Measurements from ENCODE around the gene CYTH4. TPM values are rescaled to one million over a fixed set of nuclear protein-coding genes. Genes with fewer than 3 reads are reported as not detected.

CYTH4 gene
- total and polyA plus RNA-seq, 2 of the 13 experiments (the other 11 are each of a cell fraction or from before 2014, with no cell fraction given), result not detected

DNA sequence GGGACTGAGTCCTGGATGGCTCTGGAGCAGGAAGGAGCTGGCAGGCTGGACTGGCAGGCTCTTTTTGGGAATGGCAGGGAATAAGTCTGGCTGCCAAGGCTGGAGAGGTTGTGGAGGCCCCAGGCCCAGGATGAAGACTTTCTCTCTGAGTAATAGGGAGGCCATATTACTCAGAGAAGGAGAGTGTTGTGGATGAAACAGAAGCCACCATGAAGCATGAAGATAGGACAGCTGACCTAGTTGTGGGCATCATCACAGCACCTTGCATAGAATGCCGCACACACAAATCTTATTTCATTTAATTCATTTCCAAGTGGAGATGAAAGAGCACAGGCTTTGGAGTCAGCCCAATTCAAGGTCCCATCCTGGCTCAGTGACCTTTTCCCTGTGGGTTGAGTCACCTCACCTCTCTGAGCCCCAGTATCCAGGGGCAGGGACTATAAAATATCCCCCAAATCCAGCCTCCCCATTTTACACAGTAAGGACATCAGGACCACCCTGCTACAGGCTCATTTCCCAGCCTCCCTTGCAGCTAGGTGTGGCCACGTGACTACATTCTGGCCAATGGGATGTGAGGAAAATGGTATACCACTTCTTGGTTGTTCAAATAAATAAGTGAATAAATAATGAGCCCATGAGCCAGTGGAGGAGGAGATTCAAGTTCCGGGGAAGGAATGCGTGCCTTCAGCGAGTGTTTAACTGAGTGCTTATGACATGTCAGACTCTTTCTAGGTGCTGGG, 9.4 kb downstream of the CYTH4 start:
- CTCF ChIA-PET (ENCODE audit: low intra/inter-chr PET ratio, low total read pairs), result no interaction called here
- BruUV-seq (replicated peaks), result no TSS peak
- FAIRE-seq (no peak), ATAC-seq (no peak), DNase-seq (ENCODE audit: low spot score) (no peak)
- Histone ChIP-seq H3K9me3 (ENCODE audit: low read length) (no peaks in the 10 kb centered on the region), H3K9ac (ENCODE audit: insufficient read depth, low read depth, low read length) (no peak overlapping the region), H3K27ac (ENCODE audit: extremely low read length, insufficient read depth, low read length) (no peak overlapping the region), H3K36me3 (replicated peaks in 1 of 2; ENCODE audit: control insufficient read depth in 1 of 2, insufficient read depth in 2 of 2, low read length in 2 of 2) (no peaks in the 10 kb centered on the region), H3K4me3 (replicated peaks in 1 of 3; ENCODE audit: insufficient read depth in 1 of 3, low read depth in 2 of 3, low read length in 3 of 3) (no peak overlapping the region), H3K4me2 (ENCODE audit: low read depth, low read length) (no peak overlapping the region), H3K27me3 (ENCODE audit: control insufficient read depth in 1 of 2, insufficient read depth in 2 of 2, low read length in 2 of 2) (peaks cover under 1 to 18% of the 10 kb centered on the region in 2 experiments; a peak in 4 of 5 replicates), H4K20me1 (ENCODE audit: insufficient read depth, low read length) (peaks cover 2% of the 10 kb centered on the region; the same call in 1 of the 2 replicates), H3K79me2 (ENCODE audit: insufficient read depth, low read length) (no peaks in the 10 kb centered on the region), H2AFZ (ENCODE audit: low read length) (no peak overlapping the region), H3K4me1 (ENCODE audit: insufficient read depth, low read length) (no peaks in the 10 kb centered on the region)
- 49% methylated on average over 5 of the region's 5 CpGs for WGBS (ENCODE audit: low lambda C conversion rate)
- in situ Hi-C loops (cut with HindIII; ENCODE audit: extremely low pct_ligation_motif_present, low pct_unique_long_range_greater_than_20kb) (no loop called here), intact Hi-C loops (cut with micrococcal nuclease; ENCODE audit: unreplicated experiment) (no loop called here)
- POLR2A ChIA-PET, result no interaction called here
- TF ChIP-seq ZNF746 (CRISPR knock-in tag; IDR thresholded peaks at IDR 0.05) (no peak), ZBTB38 (CRISPR knock-in tag; IDR thresholded peaks at IDR 0.05) (no peak), SMAD3 (CRISPR knock-in tag; IDR thresholded peaks at IDR 0.05) (no peak), HDAC6 (IDR thresholded peaks at IDR 0.05; ENCODE audit: low read depth, low read length) (no peak), ZNF7 (CRISPR knock-in tag; IDR thresholded peaks at IDR 0.05) (no peak), ZNF350 (CRISPR knock-in tag; IDR thresholded peaks at IDR 0.05; ENCODE audit: borderline replicate concordance, low read depth) (no peak), FOXK2 (IDR thresholded peaks at IDR 0.05) (no peak)
- TF ChIP-seq, protein P1, sequence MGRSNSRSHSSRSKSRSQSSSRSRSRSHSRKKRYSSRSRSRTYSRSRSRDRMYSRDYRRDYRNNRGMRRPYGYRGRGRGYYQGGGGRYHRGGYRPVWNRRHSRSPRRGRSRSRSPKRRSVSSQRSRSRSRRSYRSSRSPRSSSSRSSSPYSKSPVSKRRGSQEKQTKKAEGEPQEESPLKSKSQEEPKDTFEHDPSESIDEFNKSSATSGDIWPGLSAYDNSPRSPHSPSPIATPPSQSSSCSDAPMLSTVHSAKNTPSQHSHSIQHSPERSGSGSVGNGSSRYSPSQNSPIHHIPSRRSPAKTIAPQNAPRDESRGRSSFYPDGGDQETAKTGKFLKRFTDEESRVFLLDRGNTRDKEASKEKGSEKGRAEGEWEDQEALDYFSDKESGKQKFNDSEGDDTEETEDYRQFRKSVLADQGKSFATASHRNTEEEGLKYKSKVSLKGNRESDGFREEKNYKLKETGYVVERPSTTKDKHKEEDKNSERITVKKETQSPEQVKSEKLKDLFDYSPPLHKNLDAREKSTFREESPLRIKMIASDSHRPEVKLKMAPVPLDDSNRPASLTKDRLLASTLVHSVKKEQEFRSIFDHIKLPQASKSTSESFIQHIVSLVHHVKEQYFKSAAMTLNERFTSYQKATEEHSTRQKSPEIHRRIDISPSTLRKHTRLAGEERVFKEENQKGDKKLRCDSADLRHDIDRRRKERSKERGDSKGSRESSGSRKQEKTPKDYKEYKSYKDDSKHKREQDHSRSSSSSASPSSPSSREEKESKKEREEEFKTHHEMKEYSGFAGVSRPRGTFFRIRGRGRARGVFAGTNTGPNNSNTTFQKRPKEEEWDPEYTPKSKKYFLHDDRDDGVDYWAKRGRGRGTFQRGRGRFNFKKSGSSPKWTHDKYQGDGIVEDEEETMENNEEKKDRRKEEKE (IDR thresholded peaks at IDR 0.05), result no peak
